ENCODE measurements around the gene GULP1.

GULP1 gene

GRCh38 chr2:188485496-188485895, 193.8 kb downstream of the GULP1 start:
- TF ChIP-seq TCF4 (CRISPR knock-in tag; IDR thresholded peaks at IDR 0.05; ENCODE audit: borderline replicate concordance) (no peak), ZNF8 (CRISPR knock-in tag; IDR thresholded peaks at IDR 0.05) (no peak), ZFP30 (CRISPR knock-in tag; IDR thresholded peaks at IDR 0.05) (no peak), CREB5 (CRISPR knock-in tag; IDR thresholded peaks at IDR 0.05; ENCODE audit: low read depth) (no peak)

GRCh38 chr2:188492751-188493150, 201.1 kb downstream of the GULP1 start:
- ATAC-seq = no peak

More at GRCh38 chr2:188485496-188485895, 193.8 kb downstream of the GULP1 start:
- ATAC-seq = no peak

GRCh38 chr2:188494906-188495305, 203.2 kb downstream of the GULP1 start:
- TF ChIP-seq OSR1 (CRISPR knock-in tag; IDR thresholded peaks at IDR 0.05) (no peak), ISL1 (CRISPR knock-in tag; IDR thresholded peaks at IDR 0.05) (no peak), PPARA (CRISPR knock-in tag; IDR thresholded peaks at IDR 0.05; ENCODE audit: borderline replicate concordance) (no peak), ZC3H10 (CRISPR knock-in tag; IDR thresholded peaks at IDR 0.05) (no peak), TCF4 (CRISPR knock-in tag; IDR thresholded peaks at IDR 0.05; ENCODE audit: borderline replicate concordance) (no peak), POU6F1 (CRISPR knock-in tag; IDR thresholded peaks at IDR 0.05; ENCODE audit: borderline replicate concordance, low read depth) (no peak)
- no peak for ATAC-seq

More at GRCh38 chr2:188492751-188493150, 201.1 kb downstream of the GULP1 start:
- TF ChIP-seq ARNTL (CRISPR knock-in tag; IDR thresholded peaks at IDR 0.05; ENCODE audit: borderline replicate concordance, low read depth) = no peak
- no peak for TF ChIP-seq CREB5 (CRISPR knock-in tag; IDR thresholded peaks at IDR 0.05; ENCODE audit: low read depth)
- no peak for TF ChIP-seq PPARA (CRISPR knock-in tag; IDR thresholded peaks at IDR 0.05; ENCODE audit: borderline replicate concordance)
- TF ChIP-seq SNAI2 (CRISPR knock-in tag; IDR thresholded peaks at IDR 0.05) = no peak
- no peak for TF ChIP-seq ISL1 (CRISPR knock-in tag; IDR thresholded peaks at IDR 0.05)
- no peak for TF ChIP-seq CSDC2 (CRISPR knock-in tag; IDR thresholded peaks at IDR 0.05)
- TF ChIP-seq ESRRG (CRISPR knock-in tag; IDR thresholded peaks at IDR 0.05) = no peak
- TF ChIP-seq ZNF8 (CRISPR knock-in tag; IDR thresholded peaks at IDR 0.05) = no peak
- TF ChIP-seq TSHZ2 (CRISPR knock-in tag; IDR thresholded peaks at IDR 0.05) = no peak
- no peak for TF ChIP-seq ZNF70 (CRISPR knock-in tag; IDR thresholded peaks at IDR 0.05)
- TF ChIP-seq POU6F1 (CRISPR knock-in tag; IDR thresholded peaks at IDR 0.05; ENCODE audit: borderline replicate concordance, low read depth) = no peak
- TF ChIP-seq ZFP3 (CRISPR knock-in tag; IDR thresholded peaks at IDR 0.05) = no peak
- no peak for TF ChIP-seq CSRNP3 (CRISPR knock-in tag; IDR thresholded peaks at IDR 0.05)
- no peak for TF ChIP-seq ZNF565 (CRISPR knock-in tag; conservative IDR thresholded peaks at IDR 0.05; ENCODE audit: low read depth)
